Fibroblast of skin of left quadriceps (primary cell): ENCODE results near the gene EMP2.
A peak's percentile ranks its signal among the peaks of the same experiment; 100 is the strongest.

Source experiments
- DNase-seq, 2 experiments: peaks; one replicate each; pipeline ENCODE4 v3.0.0-alpha.2; 2013; ENCODE audit warnings: low read depth in 2 of 2

EMP2 gene

DNA sequence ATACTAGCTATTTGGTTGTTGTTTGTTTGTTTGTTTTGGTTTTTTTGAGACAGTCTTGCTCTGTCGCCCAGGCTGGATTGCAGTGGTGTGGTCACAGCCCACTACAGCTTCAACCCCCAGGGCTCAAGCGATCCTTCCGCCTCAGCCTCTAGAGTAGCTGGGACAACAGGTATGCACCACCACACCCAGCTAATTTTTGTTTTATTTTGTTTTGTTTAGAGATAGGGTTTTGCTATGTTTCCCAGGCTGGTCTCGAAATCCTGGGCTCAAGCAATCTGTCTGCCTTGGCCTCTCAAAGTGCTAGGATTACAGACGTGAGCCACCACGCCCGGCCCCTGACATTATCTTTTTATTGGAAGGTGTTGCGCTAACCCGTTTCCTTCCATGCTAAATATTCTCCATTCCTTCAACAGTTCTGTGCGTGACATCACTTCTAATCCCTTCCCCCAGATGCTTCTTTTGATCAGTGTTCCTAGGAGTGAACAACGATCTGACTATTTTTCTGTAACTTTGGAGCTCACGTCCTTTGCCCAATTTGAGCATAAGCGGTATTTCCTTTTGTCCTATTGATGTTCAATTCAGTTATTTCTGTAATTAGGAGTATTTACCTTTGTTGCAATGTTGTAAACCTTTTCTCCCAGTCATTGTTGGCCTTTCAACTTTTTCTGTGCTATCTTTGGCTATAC is 30.2 kb upstream of the EMP2 start:
- DNase-seq = no peak

DNA sequence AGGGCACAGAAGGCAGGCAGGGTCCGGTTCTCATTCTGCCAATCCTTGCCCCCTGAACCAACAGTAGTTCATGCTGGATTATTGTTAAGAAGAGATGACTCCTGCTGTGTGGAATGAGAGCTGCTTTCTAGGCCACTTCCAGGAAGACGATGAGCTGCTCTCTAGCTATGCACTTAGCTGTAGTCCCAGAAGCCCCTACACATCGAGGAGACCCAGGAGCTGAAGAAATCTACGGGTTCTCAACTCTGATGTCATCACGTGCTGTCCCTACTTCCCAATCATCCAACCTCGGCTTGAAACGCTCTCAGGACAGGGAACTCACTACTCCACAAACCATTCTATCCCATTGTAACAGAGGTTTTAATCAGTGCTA is 29.0 kb upstream of the EMP2 start:
- DNase-seq = peak; percentile 61 to 67

DNA sequence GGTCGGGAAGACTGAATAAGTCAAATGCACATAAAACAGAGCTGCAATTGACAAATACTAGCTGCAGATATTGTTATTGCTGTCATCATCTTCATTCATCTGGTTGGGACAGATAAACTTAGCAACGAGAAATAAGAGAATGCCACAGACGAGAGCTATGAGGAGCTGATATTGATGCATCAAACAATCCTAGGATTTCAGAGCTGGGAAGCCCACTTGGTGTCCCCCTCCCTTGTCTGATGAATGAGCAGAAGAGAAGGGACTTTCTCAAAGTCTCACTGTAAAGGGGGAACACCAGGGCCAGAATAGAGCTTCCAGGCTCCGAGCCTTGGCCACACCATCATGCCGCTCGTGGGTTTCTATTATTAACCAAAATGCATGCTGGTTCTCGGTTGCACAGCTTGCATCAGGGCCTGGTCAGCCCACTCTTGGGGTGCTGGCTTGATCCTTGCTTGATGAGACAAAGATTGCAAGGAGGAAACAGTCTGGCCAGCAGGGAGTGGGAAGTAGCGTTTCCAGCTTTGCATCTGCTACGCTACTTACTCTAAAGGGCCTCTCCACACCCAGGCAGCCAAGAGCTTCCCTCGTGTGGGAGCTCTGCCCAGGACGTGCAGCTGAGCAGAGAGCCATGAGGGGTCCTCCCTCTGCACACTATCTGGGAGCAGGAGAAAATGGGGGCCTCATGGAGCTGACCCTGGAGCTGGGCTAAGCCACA is 28.4 kb upstream of the EMP2 start:
- DNase-seq = peak in 1 of 2 experiments; percentile 20

DNA sequence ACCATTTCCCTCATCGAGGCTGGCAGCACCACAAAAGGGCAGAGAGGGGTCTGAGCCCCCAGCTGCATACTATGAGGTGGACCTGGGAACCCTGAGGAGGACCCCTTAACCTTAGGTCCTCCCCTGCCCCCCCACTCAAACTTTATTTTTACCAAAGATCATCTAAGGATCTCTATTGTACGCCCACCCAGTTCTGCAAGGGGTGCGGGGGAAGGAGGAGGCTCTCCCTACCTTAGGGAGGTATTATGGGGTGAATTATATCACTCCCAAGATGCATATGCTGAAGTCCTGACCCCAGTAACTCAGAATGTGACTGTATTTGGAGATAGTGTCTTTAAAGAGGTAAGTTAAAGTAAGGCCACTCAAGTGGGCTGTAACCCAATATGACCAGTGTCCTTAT is 26.8 kb upstream of the EMP2 start:
- DNase-seq = no peak

DNA sequence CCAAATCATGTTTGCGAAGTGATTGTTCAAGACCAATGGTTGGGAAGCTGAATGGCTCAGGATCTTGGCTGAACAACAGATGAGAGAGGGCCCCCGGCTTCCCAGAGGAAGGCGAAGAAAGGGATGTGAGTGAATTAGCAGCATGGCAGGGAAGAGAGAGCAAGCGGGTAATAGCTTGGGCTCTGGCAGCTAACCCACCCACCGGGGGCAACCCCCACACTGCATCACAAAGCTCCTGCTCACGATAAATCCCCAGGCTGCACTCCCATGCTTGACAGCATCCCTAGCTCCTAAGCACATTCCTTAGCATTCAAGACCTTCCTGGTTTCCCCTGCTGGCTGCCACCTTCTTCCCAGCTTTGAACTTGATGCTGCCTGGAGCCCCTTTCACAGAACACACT is 26.2 kb upstream of the EMP2 start:
- DNase-seq = no peak

DNA sequence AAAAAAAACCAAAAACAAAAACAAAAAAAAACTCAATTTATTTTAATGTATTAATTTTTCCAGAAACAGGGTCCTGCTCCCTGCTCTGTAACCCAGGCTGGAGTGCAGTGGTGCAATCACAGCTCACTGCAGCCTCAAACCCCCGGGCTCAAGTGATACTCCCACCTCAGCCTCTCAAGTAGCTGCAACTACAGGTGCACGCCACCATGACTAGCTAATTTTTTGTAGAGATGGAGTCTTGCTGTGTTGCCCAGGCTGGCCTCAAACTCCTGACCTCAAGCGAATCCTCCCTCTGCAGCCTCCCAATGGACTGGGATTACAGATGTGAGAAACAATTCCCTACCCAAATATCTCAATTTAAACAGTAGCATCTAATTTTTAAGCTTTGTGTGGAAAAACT is 25.2 kb upstream of the EMP2 start:
- no peak for DNase-seq

DNA sequence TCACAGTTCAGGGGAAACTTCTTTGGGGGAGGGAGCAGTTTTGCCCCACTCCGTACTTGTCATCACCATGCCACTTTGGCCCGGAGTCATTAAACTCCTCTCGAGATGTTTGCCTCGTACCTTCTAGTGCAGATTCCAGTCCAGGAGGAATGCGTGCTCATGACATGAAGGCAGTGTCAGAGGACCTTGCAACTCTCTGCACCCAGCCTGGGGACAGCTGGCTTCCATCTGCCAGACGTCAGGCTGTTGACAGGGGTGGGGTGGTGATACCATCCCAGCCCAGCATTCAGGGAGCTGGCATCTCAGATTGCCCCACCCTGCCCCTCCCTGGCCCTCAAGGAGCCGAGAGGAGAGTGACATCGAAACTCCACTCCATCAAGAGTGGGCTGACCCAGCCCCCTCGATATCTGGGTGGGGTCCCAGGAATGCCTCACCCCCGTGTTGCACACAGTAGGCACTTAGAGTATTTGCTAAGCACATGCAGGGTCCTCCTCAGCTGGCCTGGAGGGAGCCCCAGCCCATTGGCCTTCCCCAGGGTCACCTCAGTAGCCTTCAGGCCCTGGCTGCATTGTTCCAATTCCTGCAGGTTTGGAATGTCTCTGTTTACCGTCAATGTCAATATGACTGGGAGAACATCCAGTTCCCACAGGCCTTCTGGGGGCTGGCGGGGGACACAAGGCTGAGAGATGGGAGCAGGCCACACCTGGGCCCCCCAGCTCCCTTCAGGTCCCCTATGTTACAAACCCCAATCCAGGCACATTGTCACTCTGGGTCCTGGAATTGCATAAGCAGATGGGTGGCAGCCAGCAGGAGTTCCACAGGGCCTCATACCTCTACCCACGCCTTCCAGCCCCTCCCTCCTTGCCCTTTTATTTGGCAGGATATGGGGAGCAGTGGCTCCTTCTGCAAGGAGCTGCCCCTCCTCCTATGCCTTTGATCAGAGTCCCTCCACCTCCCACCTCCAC is 21.3 kb upstream of the EMP2 start:
- no peak for DNase-seq

DNA sequence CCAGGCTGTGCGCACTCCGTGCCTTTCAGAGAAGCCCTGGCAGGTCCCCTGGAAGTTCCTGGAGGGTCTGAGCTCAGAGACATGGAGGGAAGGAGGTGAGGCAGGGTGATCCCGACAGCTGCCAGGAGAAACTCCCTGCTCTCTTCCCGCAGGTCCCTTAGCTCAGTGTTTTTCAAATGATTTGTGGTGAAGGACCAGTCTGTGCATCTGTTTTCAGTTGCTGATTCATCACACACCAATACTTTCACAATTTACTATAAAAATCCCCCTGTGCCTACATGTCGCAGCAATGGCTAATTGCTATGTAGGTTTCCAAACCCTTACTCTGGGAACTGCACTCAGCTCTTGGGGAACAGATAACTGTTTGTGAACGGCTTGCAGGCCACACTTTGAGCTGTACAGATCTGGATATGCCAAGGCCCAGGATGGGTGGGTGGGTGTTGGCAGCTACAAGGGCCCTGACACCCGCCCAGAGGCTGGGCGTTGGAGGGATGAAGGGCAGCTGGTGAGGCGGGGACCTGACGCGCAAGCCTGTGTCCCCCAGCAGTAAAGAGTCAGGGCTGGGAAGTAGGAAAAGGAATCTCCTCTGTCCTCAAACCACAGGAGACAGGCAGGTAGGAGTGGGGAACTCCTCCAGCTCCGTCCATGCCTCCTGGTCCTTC is 20.5 kb upstream of the EMP2 start:
- peak in 1 of 2 experiments; percentile 47 for DNase-seq

DNA sequence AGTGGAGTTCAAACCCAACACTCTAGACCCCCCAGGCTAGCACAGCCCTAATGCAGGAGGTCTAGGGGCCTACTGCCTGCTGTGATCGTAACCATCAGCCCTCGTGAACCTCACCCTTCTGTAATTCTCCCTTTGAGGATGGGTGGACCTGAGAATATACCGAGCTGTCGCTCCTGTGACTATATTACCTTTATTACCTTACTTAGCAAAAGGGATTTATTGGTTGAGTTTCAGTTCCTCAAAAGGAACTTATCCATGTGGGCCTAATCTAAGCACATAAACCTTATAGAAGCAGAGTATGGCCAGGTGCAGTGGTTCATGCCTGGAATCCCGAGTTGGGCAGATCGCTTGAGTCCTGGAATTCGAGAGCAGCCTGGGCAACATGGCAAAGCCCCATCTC is 19.2 kb upstream of the EMP2 start:
- DNase-seq = no peak

DNA sequence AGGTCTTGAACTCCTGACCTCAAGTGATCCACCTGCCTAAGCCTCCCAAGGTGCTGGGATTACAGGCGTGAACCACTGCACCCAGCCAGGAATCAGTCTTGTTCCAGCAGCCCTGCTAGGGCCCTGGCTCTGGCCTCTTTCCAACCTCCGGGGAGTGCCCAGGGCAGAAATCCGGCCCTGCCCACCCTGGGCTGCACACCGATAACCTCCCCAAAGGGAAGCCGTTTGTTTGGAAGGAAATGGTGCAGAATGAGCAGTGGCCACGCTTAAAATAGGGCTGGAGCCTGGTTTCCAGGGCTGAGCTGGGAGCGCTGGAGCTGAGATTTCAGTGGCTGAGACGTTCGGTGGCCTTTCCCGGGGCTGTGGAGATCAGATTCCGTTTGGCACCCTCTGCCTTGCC is 17.8 kb upstream of the EMP2 start:
- no peak for DNase-seq

DNA sequence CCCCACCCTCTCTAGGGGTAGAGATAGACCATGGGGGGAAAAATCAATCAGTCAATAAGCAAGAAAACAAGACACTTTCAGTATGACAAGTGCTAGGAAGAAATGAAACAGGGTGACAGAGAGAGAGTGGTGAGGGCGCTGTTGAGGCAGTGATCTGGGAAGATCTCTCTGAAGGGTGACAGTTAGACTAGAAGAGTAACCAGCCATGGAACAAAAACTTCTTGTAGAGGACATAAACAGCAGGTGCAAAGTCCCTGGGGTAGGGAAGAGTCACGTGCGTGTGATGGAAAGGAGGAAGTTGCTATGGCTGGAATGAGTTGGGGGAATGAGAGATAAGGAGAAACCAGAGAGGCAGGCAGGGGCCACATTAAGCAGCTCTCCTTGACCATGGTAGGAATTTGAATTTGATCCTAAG is 16.8 kb upstream of the EMP2 start:
- DNase-seq = no peak

DNA sequence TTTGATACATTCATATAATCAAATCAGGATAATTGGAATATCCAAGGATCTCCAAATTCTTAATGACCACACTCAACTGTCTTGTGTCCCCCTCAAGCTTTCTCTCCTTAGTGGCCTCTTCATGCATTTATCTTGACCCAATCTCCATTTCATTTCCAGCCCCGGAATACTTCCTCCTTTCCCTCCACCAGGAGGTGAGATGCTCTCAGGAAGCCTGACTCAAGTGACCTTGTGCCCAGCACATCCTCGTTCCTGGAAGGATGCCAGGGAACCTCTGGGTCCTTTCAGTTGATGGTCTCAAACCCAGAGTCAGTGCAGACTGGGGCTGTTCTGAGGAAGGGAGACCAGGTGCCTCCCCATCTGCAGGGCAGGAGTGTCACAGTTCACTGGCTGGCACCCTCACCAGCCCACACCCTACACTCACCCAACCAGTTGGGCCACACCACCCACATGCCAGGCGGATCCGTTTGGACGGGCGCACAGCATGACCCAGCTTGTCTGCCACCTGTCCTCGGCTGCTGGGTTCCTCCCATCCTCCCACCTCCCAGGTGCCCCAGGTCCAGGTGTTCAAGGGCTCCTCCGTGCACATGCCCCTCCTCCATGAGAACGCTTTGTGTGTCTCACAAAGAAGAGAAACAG is 14.0 kb upstream of the EMP2 start:
- DNase-seq = no peak

DNA sequence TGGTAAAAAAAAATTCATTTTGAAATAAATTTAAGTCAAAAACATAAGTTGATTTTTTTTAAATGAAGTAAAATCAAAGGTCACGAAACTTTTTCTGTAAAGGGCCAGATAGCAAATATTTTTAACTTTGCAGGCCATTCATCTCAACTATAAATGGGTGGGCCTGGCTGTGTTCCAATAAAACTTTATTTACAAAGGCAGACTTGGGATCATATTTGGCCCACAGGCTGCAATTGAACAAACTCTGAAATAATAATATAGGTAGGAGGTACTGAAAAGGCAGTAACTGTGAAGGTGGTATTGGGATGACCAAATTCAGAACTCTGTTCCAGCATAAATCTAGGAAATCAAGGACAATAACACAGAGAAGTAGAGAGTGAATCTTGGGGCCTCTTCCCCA is 12.2 kb upstream of the EMP2 start:
- no peak for DNase-seq

DNA sequence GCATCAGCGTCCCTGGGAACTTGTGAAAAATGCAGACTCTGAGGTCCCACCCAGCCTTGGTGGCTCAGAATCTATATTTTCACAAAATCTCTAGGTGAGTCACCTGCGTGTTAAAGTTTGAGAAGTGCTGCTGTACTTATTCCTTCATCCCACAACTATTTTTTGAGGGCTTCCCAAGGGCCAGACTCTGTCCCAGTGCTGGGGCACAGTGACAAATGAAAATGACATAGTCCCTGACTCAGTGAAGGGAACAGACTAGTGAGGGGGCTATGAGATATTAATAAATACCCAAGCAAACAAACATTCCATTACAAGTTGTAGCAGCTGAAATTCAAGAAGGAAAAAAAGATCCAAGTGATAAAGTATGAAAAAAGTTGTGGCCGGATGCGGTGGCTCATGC is 9.9 kb upstream of the EMP2 start:
- DNase-seq = no peak

DNA sequence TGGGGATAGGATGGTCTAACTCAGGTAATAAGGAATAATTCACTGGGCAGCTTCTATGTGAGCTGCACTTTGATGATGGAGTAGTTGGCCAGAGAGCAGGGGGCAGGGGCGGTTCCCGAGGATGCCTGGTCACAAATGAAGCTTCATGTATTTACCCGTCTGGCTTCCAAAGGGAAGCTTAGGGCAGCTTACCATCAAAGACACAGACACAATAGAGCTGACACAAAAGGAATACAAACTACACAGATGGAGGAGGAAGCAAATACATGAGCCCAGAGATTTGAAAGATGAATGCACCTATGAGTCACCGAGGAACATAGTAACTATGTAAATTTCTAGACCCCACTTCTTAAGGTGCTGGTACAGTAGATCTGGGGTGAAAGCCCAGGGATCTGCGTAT is 8.7 kb upstream of the EMP2 start:
- no peak for DNase-seq

DNA sequence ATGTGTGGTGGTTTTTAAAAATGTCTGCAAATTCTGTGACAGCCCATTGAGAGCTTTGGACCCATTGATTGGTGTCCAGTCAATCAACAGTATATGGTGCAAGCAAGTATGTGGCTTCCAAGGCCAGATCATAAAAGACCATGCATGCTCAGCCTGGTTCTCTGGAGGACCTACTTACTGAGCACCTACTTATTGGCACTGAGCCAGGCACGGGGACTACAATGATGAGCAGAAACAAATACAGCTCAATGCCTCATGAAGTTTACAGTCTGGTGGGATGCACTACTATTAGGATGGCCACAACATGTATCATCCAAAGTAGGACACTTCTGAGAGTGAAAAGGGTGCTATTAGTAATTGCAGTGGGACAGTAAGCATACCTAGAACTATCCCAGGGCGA is 7.2 kb upstream of the EMP2 start:
- DNase-seq = no peak

DNA sequence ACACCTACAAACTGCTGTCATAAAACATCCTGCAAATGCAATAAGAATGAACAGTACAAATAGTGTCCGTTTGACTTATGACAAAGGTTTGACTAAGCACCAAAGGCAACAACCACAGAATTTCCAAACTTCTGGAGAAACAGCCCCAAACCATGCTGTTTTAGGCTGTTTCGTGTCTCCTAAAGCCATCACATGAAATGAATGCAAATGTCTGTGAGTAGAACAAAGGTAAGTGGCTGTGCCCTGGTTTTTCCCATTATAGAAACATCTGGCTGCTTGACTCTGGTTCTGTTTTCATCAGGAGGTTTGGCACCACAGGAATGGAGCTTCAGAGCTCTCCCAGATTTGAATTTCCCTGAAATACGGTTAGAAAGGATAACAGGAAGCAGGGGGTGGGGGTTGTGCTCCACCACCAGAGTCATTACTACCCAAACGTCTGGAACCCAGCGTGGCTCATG is 4.6 kb upstream of the EMP2 start:
- peak; percentile 39 to 44 for DNase-seq

DNA sequence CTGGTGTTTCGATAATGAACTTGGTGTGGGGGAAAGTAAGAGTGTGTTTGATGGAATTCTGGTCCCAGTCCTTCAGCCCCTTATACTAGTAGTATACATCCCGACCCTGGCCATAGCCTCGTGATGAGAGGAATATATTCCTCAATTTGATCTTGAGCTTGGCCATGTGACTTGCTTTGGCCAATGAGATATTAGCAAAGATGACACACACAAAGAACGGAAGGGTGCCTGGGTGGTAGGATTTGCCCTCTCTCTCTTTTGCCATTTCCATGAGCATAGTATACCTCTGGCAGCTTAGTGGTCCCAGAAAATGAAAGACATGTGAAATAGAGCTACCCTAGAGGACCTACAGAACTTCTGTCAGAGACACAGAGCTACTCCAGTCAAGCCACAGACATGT is 2.9 kb upstream of the EMP2 start:
- DNase-seq = no peak

DNA sequence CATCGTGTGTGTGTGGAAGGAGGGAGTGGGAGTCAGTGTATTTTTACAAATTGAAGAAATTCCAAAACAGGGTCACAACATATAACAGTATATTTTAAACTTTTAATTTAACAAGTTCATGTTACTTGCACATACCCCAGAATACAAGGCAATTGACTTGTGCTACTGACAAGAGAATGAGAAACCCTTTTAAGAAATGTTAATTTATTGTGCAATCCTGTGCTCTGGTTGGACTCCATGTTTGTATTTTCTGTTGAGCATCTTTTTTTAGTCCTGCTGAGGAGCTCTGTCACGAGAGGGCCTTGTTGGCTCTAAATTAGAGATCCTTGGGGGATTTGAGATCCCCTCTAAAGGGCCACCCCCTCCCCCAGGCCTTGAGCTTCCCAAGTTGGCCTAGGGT is 1.1 kb upstream of the EMP2 start:
- DNase-seq = no peak

DNA sequence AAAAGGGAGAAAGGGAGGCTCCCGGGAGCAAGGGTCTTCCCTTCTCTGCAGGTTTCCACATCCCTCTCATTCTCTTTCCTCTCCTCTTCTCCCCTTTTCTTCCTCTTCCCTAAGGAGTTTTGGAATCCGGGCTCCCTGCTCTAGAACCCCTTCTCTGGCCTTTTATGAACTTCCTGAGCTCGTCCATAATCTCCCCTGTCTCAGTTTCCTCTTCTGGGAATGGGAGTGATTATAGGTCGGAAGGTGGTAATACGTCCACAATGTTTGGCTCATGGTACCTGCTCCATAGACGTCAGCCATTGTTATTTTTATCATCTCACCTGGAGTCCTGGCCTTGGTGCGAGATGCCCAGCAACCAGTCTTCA is 467 bp upstream of the EMP2 start:
- no peak for DNase-seq

DNA sequence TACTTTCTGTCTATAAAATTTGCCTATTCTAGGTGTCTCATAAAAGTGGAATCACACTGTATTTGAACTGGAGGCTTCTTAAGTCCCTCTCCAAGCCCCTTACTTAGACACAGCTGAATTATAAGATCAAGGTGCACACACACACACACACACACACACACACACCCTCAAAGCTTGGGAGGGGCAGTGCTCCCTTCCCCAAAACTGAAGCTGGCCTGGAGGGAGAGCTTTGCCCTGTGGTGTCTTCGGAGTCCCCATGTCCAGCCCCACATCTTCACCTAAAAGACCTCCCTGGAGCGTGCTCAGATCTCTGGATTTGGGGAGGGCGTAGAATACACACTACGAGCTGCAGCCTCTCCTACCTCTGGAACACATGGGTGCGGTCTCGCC is 828 bp downstream of the EMP2 start:
- no peak for DNase-seq
